HEK293 (cell line): ENCODE data around the gene CD300LB.
A peak's percentile ranks its signal among the peaks of the same experiment; 100 is the strongest.

Experiments used
- BCL11B ChIP-seq: fragments of 450-650 bp; formaldehyde crosslinking; IDR thresholded peaks from 2 replicates; pipeline ENCODE4 v1.5.1; 2016; ENCODE audit warnings: low read depth, missing biosample characterization, missing genetic modification characterization
- REPIN1 ChIP-seq: fragments of 450-650 bp; formaldehyde crosslinking; IDR thresholded peaks from 2 replicates; pipeline ENCODE4 v1.5.1; 2017; ENCODE audit warnings: missing biosample characterization, missing genetic modification characterization, low read depth
- SCRT1 ChIP-seq: fragments of 450-650 bp; formaldehyde crosslinking; IDR thresholded peaks from 2 replicates; pipeline ENCODE4 v1.5.1; 2016; ENCODE audit warnings: missing biosample characterization, missing genetic modification characterization, borderline replicate concordance
- YY2 ChIP-seq: fragments of 450-650 bp; formaldehyde crosslinking; IDR thresholded peaks from 2 replicates; pipeline ENCODE4 v1.5.1; 2016; ENCODE audit warnings: missing biosample characterization, missing genetic modification characterization
- ZBTB1 ChIP-seq: fragments of 450-650 bp; formaldehyde crosslinking; IDR thresholded peaks from 2 replicates; pipeline ENCODE4 v1.5.1; 2016; ENCODE audit warnings: missing biosample characterization, missing genetic modification characterization
- ZIC2 ChIP-seq: fragments of 450-650 bp; formaldehyde crosslinking; IDR thresholded peaks from 2 replicates; pipeline ENCODE4 v1.5.1; 2016; ENCODE audit warnings: missing biosample characterization, missing genetic modification characterization
- ZNF121 ChIP-seq: fragments of 450-650 bp; formaldehyde crosslinking; IDR thresholded peaks from 2 replicates; pipeline ENCODE4 v1.5.1; 2016; ENCODE audit warnings: missing biosample characterization, missing genetic modification characterization
- ZNF133 ChIP-seq: fragments of 450-650 bp; formaldehyde crosslinking; IDR thresholded peaks from 2 replicates; pipeline ENCODE4 v1.5.1; 2016; ENCODE audit warnings: missing biosample characterization, missing genetic modification characterization
- ZNF16 ChIP-seq: fragments of 450-650 bp; formaldehyde crosslinking; IDR thresholded peaks from 2 replicates; pipeline ENCODE4 v1.5.1; 2016; ENCODE audit warnings: low read depth, missing biosample characterization, missing genetic modification characterization
- ZNF211 ChIP-seq: fragments of 450-650 bp; formaldehyde crosslinking; IDR thresholded peaks from 2 replicates; pipeline ENCODE4 v1.5.1; 2016; ENCODE audit warnings: low read depth, missing biosample characterization, missing genetic modification characterization
- ZNF214 ChIP-seq: fragments of 450-650 bp; formaldehyde crosslinking; IDR thresholded peaks from 2 replicates; pipeline ENCODE4 v1.5.1; 2017; ENCODE audit warnings: missing biosample characterization, mild to moderate bottlenecking, missing genetic modification characterization, borderline replicate concordance
- ZNF221 ChIP-seq: fragments of 450-650 bp; formaldehyde crosslinking; IDR thresholded peaks from 2 replicates; pipeline ENCODE4 v1.5.1; 2017; ENCODE audit warnings: missing biosample characterization, missing genetic modification characterization, borderline replicate concordance
- ZNF24 ChIP-seq: fragments of 450-650 bp; formaldehyde crosslinking; IDR thresholded peaks from 2 replicates; pipeline ENCODE4 v1.5.1; 2016; ENCODE audit warnings: missing biosample characterization, missing genetic modification characterization
- ZNF274 ChIP-seq, 2 experiments: fragments of 200-500 bp in 1 of 2; fragments of 450-650 bp in 1 of 2; sonication (Bioruptor generic) in 1 of 2; formaldehyde crosslinking in 1 of 2; IDR thresholded peaks; 2 replicates each; pipeline versions ENCODE4 v1.5.1 to v1.6.1; 2014 to 2016; ENCODE audit warnings: borderline replicate concordance in 1 of 2, inconsistent platforms in 1 of 2, low read length in 1 of 2, missing biosample characterization in 1 of 2, missing genetic modification characterization in 1 of 2
- ZNF350 ChIP-seq: fragments of 450-650 bp; formaldehyde crosslinking; IDR thresholded peaks from 2 replicates; pipeline ENCODE4 v1.5.0; 2017; ENCODE audit warnings: missing biosample characterization, mild to moderate bottlenecking, missing genetic modification characterization
- ZNF404 ChIP-seq: fragments of 450-650 bp; formaldehyde crosslinking; IDR thresholded peaks from 2 replicates; pipeline ENCODE4 v1.5.1; 2017; ENCODE audit warnings: missing biosample characterization, missing genetic modification characterization
- ZNF423 ChIP-seq: fragments of 450-650 bp; formaldehyde crosslinking; IDR thresholded peaks from 2 replicates; pipeline ENCODE4 v1.5.1; 2016; ENCODE audit warnings: missing biosample characterization, missing genetic modification characterization
- ZNF549 ChIP-seq: fragments of 450-650 bp; IDR thresholded peaks from 2 replicates; pipeline ENCODE4 v1.5.1; 2018; ENCODE audit warnings: missing biosample characterization, missing genetic modification characterization, mild to moderate bottlenecking, inconsistent platforms, moderate library complexity
- ZNF555 ChIP-seq: fragments of 450-650 bp; formaldehyde crosslinking; conservative IDR thresholded peaks from 2 replicates; pipeline ENCODE4 v1.5.1; 2017; ENCODE audit warnings: missing biosample characterization, mild to moderate bottlenecking, missing genetic modification characterization, inconsistent platforms
- ZNF600 ChIP-seq: fragments of 450-650 bp; formaldehyde crosslinking; IDR thresholded peaks from 2 replicates; pipeline ENCODE4 v1.5.1; 2016; ENCODE audit warnings: missing biosample characterization, missing genetic modification characterization
- ZNF610 ChIP-seq: fragments of 450-650 bp; formaldehyde crosslinking; IDR thresholded peaks from 2 replicates; pipeline ENCODE4 v1.5.1; 2016; ENCODE audit warnings: missing biosample characterization, missing genetic modification characterization, borderline replicate concordance
- ZNF660 ChIP-seq: fragments of 450-650 bp; IDR thresholded peaks from 2 replicates; pipeline ENCODE4 v1.5.1; 2018; ENCODE audit warnings: missing biosample characterization, mild to moderate bottlenecking, missing genetic modification characterization
- ZXDB ChIP-seq: fragments of 450-650 bp; formaldehyde crosslinking; IDR thresholded peaks from 2 replicates; pipeline ENCODE4 v1.5.1; 2016; ENCODE audit warnings: missing biosample characterization, missing genetic modification characterization
- TF ChIP-seq, protein P1 (sequence below): fragments of 450-650 bp; formaldehyde crosslinking; IDR thresholded peaks from 2 replicates; pipeline ENCODE4 v1.5.1; 2017; ENCODE audit warnings: missing biosample characterization, missing genetic modification characterization
- TF ChIP-seq, protein P2 (sequence below): fragments of 450-650 bp; formaldehyde crosslinking; IDR thresholded peaks from 2 replicates; pipeline ENCODE4 v1.5.1; 2016; ENCODE audit warnings: missing biosample characterization, missing genetic modification characterization
- TF ChIP-seq, protein P3 (sequence below): fragments of 450-650 bp; formaldehyde crosslinking; IDR thresholded peaks from 2 replicates; pipeline ENCODE4 v1.5.1; 2016; ENCODE audit warnings: missing biosample characterization, missing genetic modification characterization
- TF ChIP-seq, protein P4 (sequence below): IDR thresholded peaks from 2 replicates; pipeline ENCODE4 v1.6.1; 2011; ENCODE audit warnings: mild to moderate bottlenecking, low read depth, low read length, borderline replicate concordance
- TF ChIP-seq, protein P5 (sequence below): fragments of 450-650 bp; formaldehyde crosslinking; IDR thresholded peaks from 2 replicates; pipeline ENCODE4 v1.5.1; 2016; ENCODE audit warnings: missing biosample characterization, missing genetic modification characterization
- TF ChIP-seq, protein P6 (sequence below): fragments of 450-650 bp; formaldehyde crosslinking; IDR thresholded peaks from 2 replicates; pipeline ENCODE4 v1.5.1; 2016; ENCODE audit warnings: missing biosample characterization, missing genetic modification characterization

Gene CD300LB

DNA sequence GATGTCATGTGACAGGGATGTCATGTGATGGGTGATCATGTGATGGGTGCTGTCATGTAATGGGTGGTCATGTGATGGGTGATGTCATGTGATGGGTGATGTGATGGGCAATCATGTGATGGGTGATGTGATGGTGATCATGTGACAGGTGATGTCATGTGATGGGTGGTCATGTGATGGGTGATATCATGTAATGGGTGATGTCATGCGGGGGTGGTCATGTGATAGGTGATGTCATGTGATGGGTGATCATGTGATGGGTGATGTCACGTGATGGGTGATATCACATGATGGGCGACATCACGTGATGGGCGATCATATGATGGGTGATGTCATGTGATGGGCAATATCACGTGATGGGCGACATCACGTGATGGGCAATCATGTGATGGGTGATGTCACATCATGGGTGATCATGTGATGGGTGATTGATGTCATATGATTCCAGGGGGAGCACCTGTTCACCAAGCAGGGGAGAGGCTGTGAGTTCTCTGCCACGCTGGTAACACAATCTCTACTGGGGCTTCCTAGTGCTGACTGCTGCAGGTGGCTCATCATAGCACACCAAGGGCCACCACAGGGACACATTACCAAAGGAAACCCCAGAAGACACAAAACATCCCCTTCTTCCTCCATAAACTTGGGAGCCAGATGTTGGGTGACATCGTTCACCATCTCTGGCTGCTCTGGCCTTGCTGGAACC, 16.5 kb downstream of the CD300LB start (continued):
- TF ChIP-seq, protein P1, sequence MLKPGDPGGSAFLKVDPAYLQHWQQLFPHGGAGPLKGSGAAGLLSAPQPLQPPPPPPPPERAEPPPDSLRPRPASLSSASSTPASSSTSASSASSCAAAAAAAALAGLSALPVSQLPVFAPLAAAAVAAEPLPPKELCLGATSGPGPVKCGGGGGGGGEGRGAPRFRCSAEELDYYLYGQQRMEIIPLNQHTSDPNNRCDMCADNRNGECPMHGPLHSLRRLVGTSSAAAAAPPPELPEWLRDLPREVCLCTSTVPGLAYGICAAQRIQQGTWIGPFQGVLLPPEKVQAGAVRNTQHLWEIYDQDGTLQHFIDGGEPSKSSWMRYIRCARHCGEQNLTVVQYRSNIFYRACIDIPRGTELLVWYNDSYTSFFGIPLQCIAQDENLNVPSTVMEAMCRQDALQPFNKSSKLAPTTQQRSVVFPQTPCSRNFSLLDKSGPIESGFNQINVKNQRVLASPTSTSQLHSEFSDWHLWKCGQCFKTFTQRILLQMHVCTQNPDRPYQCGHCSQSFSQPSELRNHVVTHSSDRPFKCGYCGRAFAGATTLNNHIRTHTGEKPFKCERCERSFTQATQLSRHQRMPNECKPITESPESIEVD (tag by site-specific recombination): no peak
- TF ChIP-seq ZNF274 (IDR thresholded peaks at IDR 0.05; ENCODE audit: low read length) (no peak), ZNF274 (tag by site-specific recombination; IDR thresholded peaks at IDR 0.05; ENCODE audit: borderline replicate concordance) (no peak), BCL11B (tag by site-specific recombination) (0 out of 2 replicates have a peak, but pooled peaks have one; percentile 34), ZNF221 (tag by site-specific recombination) (no peak), ZNF214 (tag by site-specific recombination) (no peak), ZNF350 (tag by site-specific recombination) (peak; percentile 10; the same call in 1 of the 2 replicates), ZNF24 (tag by site-specific recombination) (peak; percentile 44), ZIC2 (no peak), ZBTB1 (tag by site-specific recombination) (no peak), ZNF600 (tag by site-specific recombination) (no peak), SCRT1 (tag by site-specific recombination) (no peak), YY2 (tag by site-specific recombination) (no peak; the same call in none of the 2 replicates), ZNF549 (tag by site-specific recombination) (no peak), ZXDB (tag by site-specific recombination) (peak; percentile 21; the same call in 1 of the 2 replicates), ZNF121 (tag by site-specific recombination) (no peak), ZNF610 (no peak), ZNF211 (tag by site-specific recombination) (no peak), REPIN1 (tag by site-specific recombination) (no peak), ZNF404 (tag by site-specific recombination) (no peak), ZNF660 (tag by site-specific recombination) (no peak), ZNF555 (tag by site-specific recombination) (no peak), ZNF423 (tag by site-specific recombination) (no peak), ZNF16 (tag by site-specific recombination) (no peak), ZNF133 (peak; percentile 34; the same call in 1 of the 2 replicates)
- TF ChIP-seq, protein P2, sequence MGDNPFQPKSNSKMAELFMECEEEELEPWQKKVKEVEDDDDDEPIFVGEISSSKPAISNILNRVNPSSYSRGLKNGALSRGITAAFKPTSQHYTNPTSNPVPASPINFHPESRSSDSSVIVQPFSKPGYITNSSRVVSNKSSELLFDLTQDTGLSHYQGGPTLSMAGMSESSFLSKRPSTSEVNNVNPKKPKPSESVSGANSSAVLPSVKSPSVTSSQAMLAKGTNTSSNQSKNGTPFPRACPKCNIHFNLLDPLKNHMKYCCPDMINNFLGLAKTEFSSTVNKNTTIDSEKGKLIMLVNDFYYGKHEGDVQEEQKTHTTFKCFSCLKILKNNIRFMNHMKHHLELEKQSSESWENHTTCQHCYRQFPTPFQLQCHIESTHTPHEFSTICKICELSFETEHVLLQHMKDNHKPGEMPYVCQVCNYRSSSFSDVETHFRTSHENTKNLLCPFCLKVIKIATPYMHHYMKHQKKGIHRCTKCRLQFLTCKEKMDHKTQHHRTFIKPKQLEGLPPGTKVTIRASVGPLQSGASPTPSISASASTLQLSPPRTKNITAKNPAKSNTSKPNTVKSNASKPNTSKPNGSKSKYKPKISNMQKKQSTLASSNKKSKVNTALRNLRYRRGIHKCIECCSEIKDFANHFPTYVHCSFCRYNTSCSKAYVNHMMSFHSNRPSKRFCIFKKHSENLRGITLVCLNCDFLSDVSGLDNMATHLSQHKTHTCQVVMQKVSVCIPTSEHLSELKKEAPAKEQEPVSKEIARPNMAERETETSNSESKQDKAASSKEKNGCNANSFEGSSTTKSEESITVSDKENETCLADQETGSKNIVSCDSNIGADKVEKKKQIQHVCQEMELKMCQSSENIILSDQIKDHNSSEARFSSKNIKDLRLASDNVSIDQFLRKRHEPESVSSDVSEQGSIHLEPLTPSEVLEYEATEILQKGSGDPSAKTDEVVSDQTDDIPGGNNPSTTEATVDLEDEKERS (tag by site-specific recombination): peak; percentile 77
- TF ChIP-seq, protein P3, sequence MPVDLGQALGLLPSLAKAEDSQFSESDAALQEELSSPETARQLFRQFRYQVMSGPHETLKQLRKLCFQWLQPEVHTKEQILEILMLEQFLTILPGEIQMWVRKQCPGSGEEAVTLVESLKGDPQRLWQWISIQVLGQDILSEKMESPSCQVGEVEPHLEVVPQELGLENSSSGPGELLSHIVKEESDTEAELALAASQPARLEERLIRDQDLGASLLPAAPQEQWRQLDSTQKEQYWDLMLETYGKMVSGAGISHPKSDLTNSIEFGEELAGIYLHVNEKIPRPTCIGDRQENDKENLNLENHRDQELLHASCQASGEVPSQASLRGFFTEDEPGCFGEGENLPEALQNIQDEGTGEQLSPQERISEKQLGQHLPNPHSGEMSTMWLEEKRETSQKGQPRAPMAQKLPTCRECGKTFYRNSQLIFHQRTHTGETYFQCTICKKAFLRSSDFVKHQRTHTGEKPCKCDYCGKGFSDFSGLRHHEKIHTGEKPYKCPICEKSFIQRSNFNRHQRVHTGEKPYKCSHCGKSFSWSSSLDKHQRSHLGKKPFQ (tag by site-specific recombination): no peak
- TF ChIP-seq, protein P4, sequence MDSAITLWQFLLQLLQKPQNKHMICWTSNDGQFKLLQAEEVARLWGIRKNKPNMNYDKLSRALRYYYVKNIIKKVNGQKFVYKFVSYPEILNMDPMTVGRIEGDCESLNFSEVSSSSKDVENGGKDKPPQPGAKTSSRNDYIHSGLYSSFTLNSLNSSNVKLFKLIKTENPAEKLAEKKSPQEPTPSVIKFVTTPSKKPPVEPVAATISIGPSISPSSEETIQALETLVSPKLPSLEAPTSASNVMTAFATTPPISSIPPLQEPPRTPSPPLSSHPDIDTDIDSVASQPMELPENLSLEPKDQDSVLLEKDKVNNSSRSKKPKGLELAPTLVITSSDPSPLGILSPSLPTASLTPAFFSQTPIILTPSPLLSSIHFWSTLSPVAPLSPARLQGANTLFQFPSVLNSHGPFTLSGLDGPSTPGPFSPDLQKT: no peak
- TF ChIP-seq, protein P5, sequence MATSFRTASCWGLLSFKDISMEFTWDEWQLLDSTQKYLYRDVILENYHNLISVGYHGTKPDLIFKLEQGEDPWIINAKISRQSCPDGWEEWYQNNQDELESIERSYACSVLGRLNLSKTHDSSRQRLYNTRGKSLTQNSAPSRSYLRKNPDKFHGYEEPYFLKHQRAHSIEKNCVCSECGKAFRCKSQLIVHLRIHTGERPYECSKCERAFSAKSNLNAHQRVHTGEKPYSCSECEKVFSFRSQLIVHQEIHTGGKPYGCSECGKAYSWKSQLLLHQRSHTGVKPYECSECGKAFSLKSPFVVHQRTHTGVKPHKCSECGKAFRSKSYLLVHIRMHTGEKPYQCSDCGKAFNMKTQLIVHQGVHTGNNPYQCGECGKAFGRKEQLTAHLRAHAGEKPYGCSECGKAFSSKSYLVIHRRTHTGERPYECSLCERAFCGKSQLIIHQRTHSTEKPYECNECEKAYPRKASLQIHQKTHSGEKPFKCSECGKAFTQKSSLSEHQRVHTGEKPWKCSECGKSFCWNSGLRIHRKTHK: peak; percentile 63
- TF ChIP-seq, protein P6, sequence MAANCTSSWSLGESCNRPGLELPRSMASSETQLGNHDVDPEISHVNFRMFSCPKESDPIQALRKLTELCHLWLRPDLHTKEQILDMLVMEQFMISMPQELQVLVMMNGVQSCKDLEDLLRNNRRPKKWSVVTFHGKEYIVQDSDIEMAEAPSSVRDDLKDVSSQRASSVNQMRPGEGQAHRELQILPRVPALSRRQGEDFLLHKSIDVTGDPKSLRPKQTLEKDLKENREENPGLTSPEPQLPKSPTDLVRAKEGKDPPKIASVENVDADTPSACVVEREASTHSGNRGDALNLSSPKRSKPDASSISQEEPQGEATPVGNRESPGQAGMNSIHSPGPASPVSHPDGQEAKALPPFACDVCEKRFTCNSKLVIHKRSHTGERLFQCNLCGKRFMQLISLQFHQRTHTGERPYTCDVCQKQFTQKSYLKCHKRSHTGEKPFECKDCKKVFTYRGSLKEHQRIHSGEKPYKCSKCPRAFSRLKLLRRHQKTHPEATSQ (tag by site-specific recombination): no peak
